ENCODE measurements around the gene KRTAP9-1. TPM values are rescaled to one million over a fixed set of nuclear protein-coding genes. Genes with fewer than 3 reads are reported as not detected.
"Not testable (repeated sequence)": the region's sequence is repeated elsewhere in the genome, so short reads cannot be mapped to it uniquely, and the experiment has no call there.

The KRTAP9-1 gene
- not detected for total RNA-seq

- not testable (repeated sequence) for ATAC-seq; DNase-seq (ENCODE audit: low spot score)
Observed at GRCh38 chr17:41189837-41190318, at the start of gene KRTAP9-1. KRTAP9-1 (plus strand) TSS chr17:41189887; CDS start chr17:41189887, 0 bp downstream.

DNA sequence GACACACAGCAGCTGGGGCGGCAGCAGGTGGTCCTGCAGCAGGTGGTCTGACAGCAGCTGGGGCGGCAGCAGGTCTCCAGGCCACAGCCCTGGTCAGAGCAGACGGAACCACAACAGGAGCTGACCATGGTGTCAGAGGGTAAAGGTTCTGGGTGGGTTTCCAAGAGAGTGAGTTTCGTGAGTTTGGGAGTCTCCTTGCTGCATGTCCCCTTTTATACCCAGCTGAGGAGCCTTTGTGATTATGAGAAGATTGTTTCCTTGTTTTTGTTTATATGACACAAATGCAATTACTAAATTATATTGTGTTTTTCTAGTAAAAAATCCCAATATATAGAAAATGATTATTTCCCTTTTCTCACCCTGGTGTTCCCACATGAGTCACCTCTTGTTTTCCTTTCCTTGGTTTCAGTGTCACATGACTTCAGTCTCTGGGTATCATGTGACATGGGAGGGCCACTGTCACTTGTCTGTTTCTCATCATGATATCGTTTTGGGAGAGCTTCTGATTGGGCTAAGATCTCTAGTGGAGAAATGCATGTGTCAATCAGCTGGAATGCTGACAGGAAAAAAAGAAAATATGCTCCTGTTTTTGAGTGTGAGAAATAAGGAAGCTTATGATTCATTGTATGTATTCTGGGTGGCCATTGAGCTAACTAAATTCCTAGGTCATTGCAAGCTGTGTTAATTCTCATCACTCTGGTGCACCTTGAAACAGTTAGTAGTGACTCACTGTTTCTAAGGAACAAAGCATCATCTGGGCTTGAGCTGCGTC, 49.1 kb upstream of the KRTAP9-1 start, which contains the start of gene KRTAP4-6:
TSS of gene KRTAP4-6 (minus strand) at position 185 of the 772 bp plus-strand sequence. CDS start at position 128, 57 bp downstream.
- ATAC-seq (no peak), DNase-seq (ENCODE audit: low spot score) (no peak)

DNA sequence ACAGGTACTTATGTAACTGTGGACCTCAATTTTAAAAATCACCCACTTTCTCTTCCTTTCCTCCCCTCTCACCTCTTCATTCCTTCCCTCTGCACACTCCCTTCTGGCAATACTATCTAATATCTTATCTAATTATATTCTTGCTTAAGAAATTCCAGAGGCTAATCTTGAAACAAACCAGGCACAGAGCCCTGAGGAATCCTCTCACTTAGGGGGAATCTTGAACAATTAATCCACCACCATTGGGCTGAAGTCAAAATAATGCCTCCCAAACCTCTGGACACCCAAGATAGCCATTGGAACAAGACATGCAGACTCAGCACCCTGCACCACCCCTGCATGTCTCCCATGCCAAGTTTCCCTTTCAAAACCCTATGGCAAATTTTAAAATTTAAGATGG, 48.3 kb upstream of the KRTAP9-1 start:
- no peak for ATAC-seq
- no peak for DNase-seq (ENCODE audit: low spot score)

DNA sequence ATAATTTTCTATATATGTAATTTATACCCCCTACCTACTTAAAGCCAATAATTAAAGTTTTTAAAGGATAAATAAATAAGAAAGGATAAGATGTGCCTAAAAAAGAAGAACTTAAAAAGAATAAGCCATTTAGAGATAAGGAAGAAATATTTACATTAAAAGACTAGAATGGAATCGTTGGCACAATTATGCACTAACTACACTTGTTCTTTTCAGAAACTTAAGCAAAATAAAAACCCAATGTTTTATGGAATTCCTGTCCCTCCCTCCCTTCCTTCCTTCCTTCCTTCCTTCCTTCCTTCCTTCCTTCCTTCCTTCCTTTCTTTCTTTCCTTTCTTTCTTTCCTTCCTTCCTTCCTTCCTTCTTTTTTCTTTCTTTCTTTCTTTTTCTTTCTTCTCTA, 44.8 kb upstream of the KRTAP9-1 start:
- DNase-seq (ENCODE audit: low spot score), result no peak
- no peak for ATAC-seq

DNA sequence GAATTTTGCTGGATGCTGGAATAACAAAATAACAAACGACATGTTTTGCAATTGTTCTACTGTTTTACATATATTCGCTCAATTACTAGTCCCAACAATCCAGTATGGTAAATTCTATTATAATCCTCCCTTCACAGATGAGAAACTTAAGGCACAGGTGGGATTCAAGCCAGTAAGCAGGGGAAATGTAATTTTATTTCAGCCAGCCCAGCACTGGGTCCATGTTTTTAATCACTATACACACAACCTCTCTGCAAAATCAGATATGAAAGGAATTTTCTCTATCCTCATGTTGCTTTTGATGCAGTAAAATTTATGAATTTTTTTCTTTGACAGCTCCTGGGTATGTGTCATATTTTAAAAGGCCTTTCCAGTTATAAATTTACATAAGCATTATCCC, 44.4 kb upstream of the KRTAP9-1 start:
- no peak for DNase-seq (ENCODE audit: low spot score)

DNA sequence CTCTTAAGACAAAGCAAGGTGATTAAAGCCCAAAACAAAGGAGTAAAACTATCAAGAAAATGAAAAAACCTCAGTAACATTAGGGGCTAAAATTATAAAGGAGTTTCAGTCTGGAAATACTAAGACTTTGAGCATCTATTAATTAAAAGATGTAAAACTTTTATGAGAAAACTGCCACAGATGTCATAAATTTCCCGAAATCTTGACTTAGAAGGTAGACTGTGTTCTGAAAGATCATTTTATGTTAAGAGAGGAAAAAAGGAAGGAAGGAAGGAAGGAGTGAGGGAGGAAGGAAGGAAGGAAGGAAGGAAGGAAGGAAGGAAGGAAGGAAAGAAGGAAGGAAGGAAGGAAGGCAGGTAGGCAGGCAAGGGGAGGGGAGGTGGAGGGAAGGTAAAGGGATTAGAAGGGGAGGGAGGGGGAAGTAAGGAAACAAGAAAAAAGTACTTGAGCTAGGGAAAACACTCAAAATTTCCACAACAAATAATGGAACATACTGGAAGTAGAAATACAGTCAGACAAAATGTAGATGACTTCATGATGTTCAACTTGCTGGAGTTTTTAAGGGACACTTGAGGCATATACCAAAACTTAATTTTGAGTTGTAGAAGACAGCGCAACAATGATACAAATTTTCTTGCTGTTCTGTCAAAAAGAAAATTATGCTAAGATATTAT, 42.0 kb upstream of the KRTAP9-1 start:
- ATAC-seq, result no peak
- DNase-seq (ENCODE audit: low spot score), result no peak

More for the DNA sequence above, 44.4 kb upstream of the KRTAP9-1 start:
- ATAC-seq, result no peak

DNA sequence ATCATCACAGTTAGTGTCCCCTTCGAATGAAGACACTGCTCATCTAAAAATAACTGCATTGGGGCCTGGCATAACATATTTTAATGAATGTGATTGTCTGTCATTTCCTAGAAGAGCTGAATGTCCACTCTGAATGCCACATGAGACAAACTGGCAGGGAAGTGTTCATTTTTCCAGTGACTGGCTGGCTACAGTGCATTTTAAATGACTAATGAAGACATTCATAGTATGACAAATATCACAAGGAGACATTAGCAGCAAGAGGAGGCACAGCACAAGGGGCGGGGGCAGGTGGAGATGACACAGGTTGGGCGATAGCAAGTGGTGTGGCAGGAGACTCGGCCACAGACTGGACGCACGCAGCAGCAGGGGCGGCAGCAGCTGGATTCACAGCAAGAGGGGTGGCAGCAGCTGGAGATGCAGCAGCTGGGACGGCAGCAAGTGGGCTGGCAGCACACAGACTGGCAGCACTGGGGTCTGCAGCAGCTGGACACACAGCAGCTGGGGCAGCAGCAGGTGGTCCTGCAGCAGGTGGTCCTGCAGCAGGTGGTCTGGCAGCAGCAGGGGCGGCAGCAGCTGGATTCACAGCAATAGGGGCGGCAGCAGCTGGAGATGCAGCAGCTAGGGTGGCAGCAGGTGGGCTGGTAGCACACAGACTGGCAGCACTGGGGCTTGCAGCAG, 40.6 kb upstream of the KRTAP9-1 start:
- DNase-seq (ENCODE audit: low spot score); ATAC-seq: not testable (repeated sequence)

GRCh38 chr17:41149652-41149985, 40.1 kb upstream of the KRTAP9-1 start, which contains the start of gene KRTAP4-5:
KRTAP4-5 (minus strand) TSS chr17:41149825; CDS start chr17:41149767, 58 bp downstream.
- DNase-seq (ENCODE audit: low spot score) (no peak), ATAC-seq (no peak)

DNA sequence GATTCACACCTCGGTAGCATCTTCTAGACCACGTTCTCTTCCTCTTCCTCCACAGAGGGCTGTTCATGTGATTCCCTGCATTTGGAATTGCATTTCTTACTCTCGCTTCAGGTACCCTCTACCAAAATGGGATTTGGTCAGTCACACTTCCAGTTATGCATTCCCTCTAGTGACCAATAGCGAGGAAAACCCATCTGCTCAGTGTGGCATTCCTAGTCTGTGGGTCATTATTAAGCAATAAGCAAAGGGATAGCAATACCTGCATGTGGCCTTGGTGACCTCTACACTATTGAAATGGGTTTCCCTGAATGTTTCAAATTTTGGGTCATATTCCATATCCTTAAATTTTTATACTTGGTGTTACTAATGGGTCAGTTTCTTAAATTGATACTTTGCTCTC, 39.7 kb upstream of the KRTAP9-1 start:
- DNase-seq (ENCODE audit: low spot score) (no peak), ATAC-seq (no peak)

DNA sequence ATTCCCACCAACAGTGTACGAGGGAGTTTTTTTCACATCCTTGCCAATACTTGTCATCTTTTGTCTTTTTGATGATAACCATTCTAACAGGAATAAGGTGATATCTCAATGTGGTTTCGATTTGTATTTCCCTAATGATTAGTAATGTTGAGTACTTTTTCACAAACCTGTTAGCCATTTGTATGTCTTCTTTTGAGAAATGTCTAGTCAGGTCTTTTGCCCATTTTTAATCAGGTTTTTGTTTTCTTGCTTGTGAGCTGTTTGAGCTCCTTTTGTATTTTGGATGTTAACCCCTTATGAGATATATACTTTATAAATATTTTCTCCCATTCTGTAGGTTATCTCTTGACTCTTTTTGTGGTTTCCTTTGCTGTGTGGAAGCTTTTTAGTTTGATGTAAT, 38.2 kb upstream of the KRTAP9-1 start:
- DNase-seq (ENCODE audit: low spot score), result no peak

GRCh38 chr17:41153856-41154255, 35.8 kb upstream of the KRTAP9-1 start:
- ATAC-seq, result no peak
- DNase-seq (ENCODE audit: low spot score), result no peak

More for the DNA sequence above, 38.2 kb upstream of the KRTAP9-1 start:
- no peak for ATAC-seq

DNA sequence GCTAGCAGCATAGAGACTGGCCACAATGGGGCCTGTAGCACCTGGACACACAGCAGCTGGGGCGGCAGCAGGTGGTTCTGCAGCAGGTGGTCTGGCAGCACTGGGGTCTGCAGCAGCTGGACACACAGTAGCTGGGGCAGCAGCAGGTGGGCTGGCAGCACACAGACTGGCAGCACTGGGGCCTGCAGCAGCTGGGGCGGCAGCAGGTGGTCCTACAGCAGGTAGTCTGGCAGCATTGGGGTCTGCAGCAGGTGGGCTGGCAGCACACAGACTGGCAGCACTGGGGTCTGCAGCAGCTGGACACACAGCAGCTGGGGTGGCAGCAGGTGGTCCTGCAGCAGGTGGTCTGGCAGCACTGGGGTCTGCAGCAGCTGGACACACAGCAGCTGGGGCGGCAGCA, 29.5 kb upstream of the KRTAP9-1 start:
- not testable (repeated sequence) for ATAC-seq; DNase-seq (ENCODE audit: low spot score)

- DNase-seq (ENCODE audit: low spot score), result no peak
- no peak for ATAC-seq
Observed at GRCh38 chr17:41160648-41161047, 29.0 kb upstream of the KRTAP9-1 start, which contains the start of gene KRTAP4-4. KRTAP4-4 (minus strand) TSS chr17:41160748; CDS start chr17:41160691, 57 bp downstream.

DNA sequence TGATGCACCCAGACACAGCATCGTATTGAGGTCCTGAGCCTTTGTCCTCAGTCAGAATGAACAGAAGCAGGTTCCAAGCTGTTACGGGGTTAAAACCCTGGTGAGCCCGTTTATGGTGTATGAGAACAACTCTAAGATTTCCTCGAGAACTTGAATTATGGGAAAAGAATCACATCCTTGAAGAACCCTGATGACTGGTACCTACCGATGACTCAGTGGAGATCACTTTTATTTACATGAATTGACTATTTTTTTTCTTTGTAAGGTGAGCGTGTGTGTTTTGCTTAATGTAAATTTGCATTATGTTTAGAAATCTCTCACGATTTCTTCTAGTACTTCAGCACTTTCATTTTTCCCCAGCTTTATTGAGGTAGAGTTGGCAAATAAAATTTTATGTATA, 25.9 kb upstream of the KRTAP9-1 start:
- DNase-seq (ENCODE audit: low spot score), result no peak
- no peak for ATAC-seq

GRCh38 chr17:41167561-41167960, 22.1 kb upstream of the KRTAP9-1 start:
- ATAC-seq (no peak), DNase-seq (ENCODE audit: low spot score) (no peak)

- no peak for ATAC-seq
Observed at GRCh38 chr17:41168121-41168520, 21.6 kb upstream of the KRTAP9-1 start, which contains the start of gene KRTAP4-3. KRTAP4-3 (minus strand) TSS chr17:41168221; CDS start chr17:41168172, 49 bp downstream.

DNA sequence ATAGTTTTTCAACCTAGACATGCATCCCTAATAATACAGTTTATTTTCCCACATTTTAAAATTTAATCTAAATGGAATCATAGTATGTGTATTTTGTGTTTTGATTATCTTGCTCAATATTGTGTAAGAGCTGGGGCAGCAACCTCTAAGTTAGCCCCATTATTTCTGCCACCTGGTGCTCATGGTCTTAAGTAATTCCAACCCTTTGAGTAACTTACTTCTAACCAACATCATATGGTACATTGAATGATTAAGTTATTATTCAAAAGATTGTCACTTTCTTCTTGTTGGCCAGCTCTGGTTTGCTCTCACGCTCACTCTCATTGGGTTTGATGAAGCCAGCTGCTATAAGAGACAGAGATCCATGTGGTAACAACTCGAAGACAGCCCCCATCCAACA, 17.8 kb upstream of the KRTAP9-1 start:
- ATAC-seq, result no peak
- DNase-seq (ENCODE audit: low spot score), result no peak

More at GRCh38 chr17:41168121-41168520, 21.6 kb upstream of the KRTAP9-1 start, which contains the start of gene KRTAP4-3:
- no peak for DNase-seq (ENCODE audit: low spot score)

DNA sequence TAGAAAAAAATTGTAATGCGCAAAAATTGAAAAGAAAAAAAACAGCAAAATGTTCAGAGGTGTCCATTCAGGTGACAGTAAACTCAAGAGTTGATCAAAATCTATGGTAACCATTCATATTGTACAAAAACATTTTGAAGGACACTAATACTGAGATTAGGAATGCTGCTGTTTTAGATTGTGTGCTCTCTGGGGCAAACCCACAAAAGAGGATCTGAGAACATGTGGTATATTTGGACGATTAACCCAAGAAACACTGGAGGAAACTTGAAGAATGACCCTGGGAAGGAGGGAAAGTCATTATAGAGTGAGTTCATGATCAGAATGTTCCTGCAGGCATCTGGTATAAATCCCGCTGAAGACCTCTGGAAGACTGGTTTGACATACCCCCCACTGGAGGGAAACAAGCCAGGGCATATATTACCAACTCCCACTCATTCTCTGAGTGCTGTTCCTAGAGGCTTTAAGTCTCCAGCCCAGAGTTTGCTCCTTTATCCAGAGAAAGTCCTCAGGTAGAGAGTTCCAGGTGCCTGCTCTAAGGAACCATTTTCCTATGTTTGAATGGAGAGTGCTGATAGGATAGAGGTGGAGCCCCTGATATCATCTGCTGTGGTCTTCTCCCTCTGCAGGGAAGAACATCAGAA, 12.8 kb upstream of the KRTAP9-1 start:
- no peak for ATAC-seq
- no peak for DNase-seq (ENCODE audit: low spot score)

- no peak for DNase-seq (ENCODE audit: low spot score)
- no peak for ATAC-seq
Observed at GRCh38 chr17:41177727-41178271, 11.9 kb upstream of the KRTAP9-1 start, which contains the start of gene KRTAP4-2. KRTAP4-2 (minus strand) TSS chr17:41178221; CDS start chr17:41178164, 57 bp downstream.

- ATAC-seq (no peak), DNase-seq (ENCODE audit: low spot score) (no peak)
Observed at GRCh38 chr17:41178341-41178740, 11.3 kb upstream of the KRTAP9-1 start.

Measured in left lobe of liver (tissue), 2 donors.